Lower leg skin (tissue), 3 donors: ENCODE results near the gene SH3RF3.

Experiments used
- POLR2A ChIP-seq, 2 donors: fragments of 450-650 bp; IDR thresholded peaks; one replicate each; pipeline ENCODE4 v1.6.1; 2016 to 2017; ENCODE audit warnings: antibody characterized with exemption in 2 of 2, mild to moderate bottlenecking in 1 of 2, moderate library complexity in 1 of 2
- TF ChIP-seq, protein P1 (sequence below), 3 donors: fragments of 450-650 bp; IDR thresholded peaks; one replicate each; pipeline ENCODE4 v1.5.1; 2016; ENCODE audit warnings: antibody characterized with exemption in 3 of 3, mild to moderate bottlenecking in 3 of 3, moderate library complexity in 2 of 3

- TF ChIP-seq, protein P1, sequence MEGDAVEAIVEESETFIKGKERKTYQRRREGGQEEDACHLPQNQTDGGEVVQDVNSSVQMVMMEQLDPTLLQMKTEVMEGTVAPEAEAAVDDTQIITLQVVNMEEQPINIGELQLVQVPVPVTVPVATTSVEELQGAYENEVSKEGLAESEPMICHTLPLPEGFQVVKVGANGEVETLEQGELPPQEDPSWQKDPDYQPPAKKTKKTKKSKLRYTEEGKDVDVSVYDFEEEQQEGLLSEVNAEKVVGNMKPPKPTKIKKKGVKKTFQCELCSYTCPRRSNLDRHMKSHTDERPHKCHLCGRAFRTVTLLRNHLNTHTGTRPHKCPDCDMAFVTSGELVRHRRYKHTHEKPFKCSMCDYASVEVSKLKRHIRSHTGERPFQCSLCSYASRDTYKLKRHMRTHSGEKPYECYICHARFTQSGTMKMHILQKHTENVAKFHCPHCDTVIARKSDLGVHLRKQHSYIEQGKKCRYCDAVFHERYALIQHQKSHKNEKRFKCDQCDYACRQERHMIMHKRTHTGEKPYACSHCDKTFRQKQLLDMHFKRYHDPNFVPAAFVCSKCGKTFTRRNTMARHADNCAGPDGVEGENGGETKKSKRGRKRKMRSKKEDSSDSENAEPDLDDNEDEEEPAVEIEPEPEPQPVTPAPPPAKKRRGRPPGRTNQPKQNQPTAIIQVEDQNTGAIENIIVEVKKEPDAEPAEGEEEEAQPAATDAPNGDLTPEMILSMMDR (IDR thresholded peaks at IDR 0.05): no peak
- TF ChIP-seq POLR2A (IDR thresholded peaks at IDR 0.05): no peak
Observed at GRCh38 chr2:109200616-109201464, 71.8 kb downstream of the SH3RF3 start.
